ENCODE results near the gene C1orf159.

C1orf159 gene

GRCh38 chr1:1053682-1054081 is 62.2 kb downstream of the C1orf159 start:
- DNase-seq (ENCODE audit: low read depth, low spot score): no peak

GRCh38 chr1:1053022-1053421 is 62.9 kb downstream of the C1orf159 start:
- no peak for DNase-seq (ENCODE audit: low read depth, low spot score)

- DNase-seq (ENCODE audit: low read depth, low spot score): no peak
These were observed 63.7 kb downstream of the C1orf159 start for GRCh38 chr1:1052003-1052840.

- DNase-seq (ENCODE audit: low read depth, low spot score): no peak
These were observed 64.6 kb downstream of the C1orf159 start for GRCh38 chr1:1051127-1051810.

- no peak for DNase-seq (ENCODE audit: low read depth, low spot score)
These were observed 65.3 kb downstream of the C1orf159 start for GRCh38 chr1:1050577-1051052.

- no peak for DNase-seq (ENCODE audit: low read depth, low spot score)
These were observed 66.3 kb downstream of the C1orf159 start for GRCh38 chr1:1049318-1050165.

GRCh38 chr1:1048765-1049164 is 67.1 kb downstream of the C1orf159 start:
- DNase-seq (ENCODE audit: low read depth, low spot score): no peak

- DNase-seq (ENCODE audit: low read depth, low spot score): no peak
These were observed 67.9 kb downstream of the C1orf159 start for GRCh38 chr1:1047963-1048362.

GRCh38 chr1:1047407-1047806 is 68.5 kb downstream of the C1orf159 start:
- DNase-seq (ENCODE audit: low read depth, low spot score): no peak

- no peak for DNase-seq (ENCODE audit: low read depth, low spot score)
These were observed 69.1 kb downstream of the C1orf159 start for GRCh38 chr1:1046767-1047166.

- no peak for DNase-seq (ENCODE audit: low read depth, low spot score)
These were observed 69.6 kb downstream of the C1orf159 start for GRCh38 chr1:1046243-1046642.

GRCh38 chr1:1045129-1045528 is 70.8 kb downstream of the C1orf159 start:
- no peak for DNase-seq (ENCODE audit: low read depth, low spot score)

GRCh38 chr1:1044455-1045078 is 71.3 kb downstream of the C1orf159 start:
- no peak for DNase-seq (ENCODE audit: low read depth, low spot score)

GRCh38 chr1:1043921-1044320 is 72.0 kb downstream of the C1orf159 start:
- no peak for DNase-seq (ENCODE audit: low read depth, low spot score)

GRCh38 chr1:1043411-1043810 is 72.5 kb downstream of the C1orf159 start:
- DNase-seq (ENCODE audit: low read depth, low spot score): no peak

- DNase-seq (ENCODE audit: low read depth, low spot score): no peak
These were observed 73.1 kb downstream of the C1orf159 start for GRCh38 chr1:1042835-1043234.

GRCh38 chr1:1041873-1042272 is 74.0 kb downstream of the C1orf159 start:
- no peak for DNase-seq (ENCODE audit: low read depth, low spot score)

- no peak for DNase-seq (ENCODE audit: low read depth, low spot score)
These were observed 74.8 kb downstream of the C1orf159 start for GRCh38 chr1:1041092-1041523.

- peak; percentile 93 for DNase-seq (ENCODE audit: low read depth, low spot score)
These were observed 75.6 kb downstream of the C1orf159 start for GRCh38 chr1:1040004-1040991.

Data from astrocyte of the hippocampus (primary cell).